ENCODE results near the gene RGS5.

The RGS5 gene

GRCh38 chr1:163178628-163179027, 24.1 kb downstream of the RGS5 start:
- DNase-seq: no peak

- no peak for DNase-seq
These were observed 25.9 kb downstream of the RGS5 start for GRCh38 chr1:163176797-163177196.

GRCh38 chr1:163174524-163175437, 27.9 kb downstream of the RGS5 start:
- peak; percentile 66 for DNase-seq

GRCh38 chr1:163173121-163173520, 29.6 kb downstream of the RGS5 start:
- no peak for DNase-seq

GRCh38 chr1:163172596-163172995, 30.1 kb downstream of the RGS5 start:
- DNase-seq: no peak

- DNase-seq: no peak
These were observed 30.9 kb downstream of the RGS5 start for GRCh38 chr1:163171826-163172225.

DNA sequence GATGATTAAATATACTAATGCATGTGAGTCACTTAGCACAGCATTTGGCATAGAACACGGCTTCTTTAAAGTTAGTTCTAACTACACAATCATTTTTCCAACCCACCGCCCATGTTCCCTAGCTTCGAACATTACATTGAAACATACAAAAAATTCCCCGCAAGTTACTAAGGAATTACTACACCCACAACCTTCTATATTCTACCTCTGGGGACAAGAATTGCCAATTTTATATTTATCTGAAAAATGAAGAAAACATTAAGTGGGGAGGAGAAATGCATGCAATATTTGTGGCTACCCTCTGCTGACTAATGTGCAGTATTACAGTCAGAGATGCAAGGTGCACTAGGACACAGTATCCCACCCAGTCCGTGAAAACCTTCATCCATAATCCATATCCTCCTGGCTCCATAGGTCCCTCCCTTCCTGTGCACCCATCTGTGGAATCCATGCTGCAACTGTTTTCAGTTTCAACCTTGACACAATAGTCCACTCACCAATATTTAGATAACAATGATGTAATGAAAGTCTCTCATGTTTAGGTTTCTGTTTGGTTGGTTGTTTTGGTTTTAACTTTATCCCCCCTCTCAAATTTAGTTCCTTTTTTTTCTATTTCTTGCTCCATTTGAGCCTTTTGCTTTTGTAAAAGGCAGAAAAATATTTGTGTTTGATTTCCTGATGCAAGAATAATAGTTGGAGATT, 31.6 kb downstream of the RGS5 start:
- DNase-seq: peak; percentile 64

GRCh38 chr1:163170331-163170730, 32.4 kb downstream of the RGS5 start:
- peak; percentile 45 for DNase-seq

DNA sequence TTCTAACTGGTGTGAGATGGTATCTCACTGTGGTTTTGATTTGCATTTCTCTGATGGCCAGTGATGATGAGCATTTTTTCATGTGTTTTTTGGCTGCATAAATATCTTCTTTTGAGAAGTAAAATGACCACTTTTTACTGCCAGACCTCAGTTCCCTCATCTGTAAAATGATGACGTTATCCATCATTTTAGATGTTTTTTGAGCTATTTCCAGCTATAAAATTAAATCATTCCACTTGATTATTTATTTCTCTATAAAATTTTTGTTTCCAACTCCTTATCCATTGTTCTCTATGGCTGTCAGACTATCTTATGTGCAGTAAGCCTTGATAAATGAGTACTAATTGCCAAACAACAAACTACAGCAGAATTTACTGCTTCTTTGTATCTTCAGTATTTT, 33.2 kb downstream of the RGS5 start:
- DNase-seq: no peak

DNA sequence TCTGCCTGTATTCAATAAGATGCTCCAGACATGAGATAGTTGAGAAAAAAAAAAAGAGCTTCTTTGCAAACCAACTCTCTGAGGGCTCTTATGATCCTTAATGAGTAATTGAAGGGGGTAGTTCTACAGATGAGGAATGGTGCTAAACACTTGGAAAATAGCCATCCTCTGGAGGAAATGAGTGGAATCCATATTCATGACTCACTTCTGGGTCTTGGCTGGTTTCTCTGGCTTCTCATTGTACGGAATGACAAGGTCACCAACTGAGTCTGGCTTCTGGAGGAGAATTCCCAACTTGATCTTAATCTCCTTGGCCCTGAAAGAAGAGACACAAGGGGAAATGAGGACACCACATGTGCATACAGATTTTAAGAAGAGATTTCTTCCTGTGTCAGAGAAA, 34.7 kb downstream of the RGS5 start:
- DNase-seq: peak; percentile 98

DNA sequence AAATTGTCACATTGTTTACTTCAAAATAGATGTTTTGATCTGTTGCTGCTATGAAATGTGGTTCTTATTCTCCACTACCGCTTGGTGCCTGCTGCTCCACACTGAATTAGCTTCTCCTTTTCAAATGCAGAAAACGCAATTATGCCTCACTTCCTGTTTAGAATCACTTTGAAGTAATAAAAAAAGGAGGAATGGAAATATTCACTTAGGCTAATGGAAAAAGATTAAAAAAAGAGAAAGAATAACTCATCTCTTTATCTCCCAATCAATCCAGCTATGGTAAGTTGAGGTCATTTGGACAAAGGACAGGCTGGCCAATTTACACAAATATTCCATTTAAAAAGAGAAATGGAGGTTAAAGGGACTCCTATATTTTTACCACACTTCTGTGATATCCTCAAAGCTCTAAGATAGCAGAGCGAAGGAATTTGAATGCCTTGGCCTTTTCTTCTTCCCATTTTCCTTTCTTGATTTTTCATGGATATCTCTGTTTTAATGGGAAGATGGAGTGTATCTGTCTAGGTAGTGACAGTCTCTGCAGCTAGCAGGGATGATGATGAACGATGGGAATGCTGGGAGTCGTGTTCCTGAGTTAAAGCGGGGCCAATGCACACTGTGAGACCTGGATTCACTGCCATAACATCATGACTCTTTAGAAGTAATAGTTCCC, 35.7 kb downstream of the RGS5 start:
- peak; percentile 60 for DNase-seq

GRCh38 chr1:163165119-163165518, 37.6 kb downstream of the RGS5 start:
- no peak for DNase-seq

DNA sequence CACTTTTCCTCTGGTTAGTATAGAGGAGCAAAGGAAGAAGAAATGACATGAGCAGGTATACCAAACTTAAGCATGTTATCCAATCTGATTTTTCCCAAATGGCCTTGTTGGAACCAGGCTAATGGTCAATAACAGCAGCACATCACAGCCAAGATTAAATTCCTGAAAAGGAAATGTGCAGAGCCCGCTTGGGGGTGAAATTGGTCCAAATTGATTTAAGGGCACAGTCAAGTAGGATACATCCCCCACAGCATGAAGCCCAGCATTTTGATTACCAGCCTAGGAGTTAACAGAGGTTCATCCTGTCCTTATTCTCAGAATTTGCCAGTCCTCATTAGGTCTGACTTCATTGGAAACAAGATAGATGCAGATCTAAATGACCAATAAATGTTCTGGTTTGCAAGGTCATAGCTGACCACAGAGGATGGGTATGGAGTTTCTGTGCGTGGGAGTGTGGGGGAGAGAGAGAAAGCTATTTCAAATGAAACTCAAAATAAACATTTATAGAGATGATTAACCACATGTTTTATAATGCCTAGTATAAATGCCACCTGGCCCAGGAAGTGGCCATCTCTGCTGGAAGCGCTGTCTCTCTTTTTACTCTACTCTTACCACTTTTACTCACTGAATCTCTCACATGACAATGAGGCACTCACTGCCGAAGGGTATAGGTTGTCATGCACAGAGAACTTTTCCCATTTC, 38.7 kb downstream of the RGS5 start:
- peak; percentile 93 for DNase-seq

DNA sequence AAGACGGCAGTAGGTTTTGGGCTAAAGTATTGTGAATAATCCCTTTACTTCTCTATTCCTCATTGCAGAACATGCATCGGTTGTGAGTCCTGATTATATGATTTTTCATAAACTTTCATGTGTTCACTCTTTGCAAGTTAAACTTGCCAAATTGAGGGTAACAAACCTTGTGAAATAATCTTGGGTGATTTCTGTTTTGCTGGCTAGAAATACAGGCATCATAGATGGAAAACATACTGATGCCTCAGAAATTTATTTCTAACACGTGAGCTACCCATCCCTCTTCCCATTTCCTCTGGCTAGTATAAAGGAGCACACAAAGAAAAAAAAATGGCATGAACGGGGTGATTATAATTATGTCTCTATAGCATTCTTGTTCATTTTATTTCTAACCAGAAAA, 39.6 kb downstream of the RGS5 start:
- DNase-seq: peak; percentile 47

GRCh38 chr1:163162381-163162914, 40.3 kb downstream of the RGS5 start:
- DNase-seq: peak; percentile 49

DNA sequence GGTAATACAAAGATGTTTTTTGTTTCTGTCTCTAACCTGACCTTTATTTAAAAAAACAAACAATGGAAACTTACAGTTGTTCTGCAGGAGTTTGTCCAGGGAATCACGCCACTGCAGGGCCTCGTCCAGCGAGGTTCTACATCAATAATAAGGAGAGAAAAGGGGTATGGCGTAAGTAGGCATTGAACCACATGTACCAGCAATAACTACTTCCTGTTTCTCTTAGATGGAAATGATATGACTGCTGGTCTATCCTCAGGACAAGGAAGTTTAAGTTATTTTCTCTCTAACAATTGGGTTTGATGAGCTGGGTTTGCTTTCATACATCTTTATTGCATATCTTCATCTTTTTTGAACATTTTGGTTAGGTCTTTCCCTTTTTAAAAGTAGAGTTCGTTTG, 40.9 kb downstream of the RGS5 start:
- no peak for DNase-seq

GRCh38 chr1:163161337-163161736, 41.4 kb downstream of the RGS5 start:
- DNase-seq: no peak

DNA sequence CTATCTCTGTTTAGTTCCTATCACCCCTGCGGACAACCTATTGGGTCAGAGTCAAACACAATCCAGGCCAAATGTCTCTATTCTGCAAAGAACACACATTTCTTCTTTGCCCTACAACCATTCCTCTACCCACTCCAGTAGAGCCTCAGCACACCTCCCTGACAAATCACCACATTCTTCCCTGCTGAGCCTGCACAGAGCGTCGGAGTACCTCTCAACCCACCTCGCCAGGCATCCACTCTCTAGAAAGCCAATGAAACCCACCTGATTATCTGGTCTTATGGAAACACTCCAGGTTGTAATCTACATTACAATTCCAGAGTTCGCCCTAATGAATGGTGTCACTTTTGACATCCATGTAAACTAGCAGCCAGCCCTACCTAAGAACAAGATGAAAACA, 47.1 kb downstream of the RGS5 start:
- DNase-seq: no peak

GRCh38 chr1:163148911-163149310, 53.8 kb downstream of the RGS5 start:
- no peak for DNase-seq

DNA sequence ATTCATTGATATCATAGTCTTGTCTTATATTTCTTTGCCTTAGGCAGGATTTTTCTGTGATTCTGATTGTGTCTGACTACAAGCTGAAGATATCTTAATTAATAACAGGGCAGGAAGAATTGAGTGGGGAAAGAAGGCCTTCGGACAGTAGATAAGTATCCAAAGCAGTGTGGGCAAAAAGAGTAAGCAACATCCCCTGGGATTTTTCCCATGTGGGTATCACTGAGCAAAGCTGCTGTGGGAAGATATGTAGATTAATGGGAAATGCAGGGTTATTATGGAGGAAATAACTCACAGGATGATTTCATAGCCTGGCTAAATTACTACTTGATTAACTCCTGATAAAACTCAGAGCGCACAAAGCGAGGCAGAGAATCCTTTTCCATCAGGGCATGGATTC, 55.7 kb downstream of the RGS5 start:
- DNase-seq: no peak

DNA sequence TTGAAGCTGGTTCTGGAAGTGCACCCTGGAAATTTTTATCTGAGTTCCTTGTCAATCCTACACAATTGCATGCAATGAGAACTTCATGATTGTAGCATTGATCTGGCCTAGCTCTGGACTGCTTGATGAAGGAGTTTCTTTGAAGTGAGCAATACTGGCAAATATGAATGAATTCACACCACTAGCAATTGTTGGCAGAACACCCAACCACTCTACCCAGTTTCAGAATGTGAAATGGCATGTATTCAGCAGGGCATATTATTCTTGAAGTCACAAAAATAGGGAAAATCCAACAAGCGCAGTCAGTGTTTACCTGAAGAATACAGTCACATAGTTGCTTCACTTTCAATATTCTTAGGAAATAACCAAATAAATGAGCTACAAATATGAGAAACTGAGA, 57.3 kb downstream of the RGS5 start:
- no peak for DNase-seq

GRCh38 chr1:163144418-163144817, 58.3 kb downstream of the RGS5 start:
- DNase-seq: no peak

GRCh38 chr1:163142152-163142551, 60.6 kb downstream of the RGS5 start:
- DNase-seq: no peak
